ENCODE data around the gene ADGRL3. TPM values are rescaled to one million over a fixed set of nuclear protein-coding genes. Genes with fewer than 3 reads are reported as not detected.

The ADGRL3 gene
- total RNA-seq, 4 donors from 2014 or later = 0.19 to 7.8 (median 1.3) TPM

GRCh38 chr4:61588621-61589402 lies 388.7 kb downstream of the ADGRL3 start:
- no peak overlapping the region for H3K4me3 ChIP-seq
- H3K4me1 ChIP-seq = no peaks in the 10 kb centered on the region
- intact Hi-C loops (cut with DNase I) = no loop called here
- no peaks in the 10 kb centered on the region for H3K27me3 ChIP-seq
- TF ChIP-seq POLR2A (IDR thresholded peaks at IDR 0.05) (no peak), CTCF (IDR thresholded peaks at IDR 0.05) (no peak)
- H3K27ac ChIP-seq = no peak overlapping the region
- WGBS, 2 donors = 81 to 83% methylated on average over 5 of the region's 5 CpGs
- H3K36me3 ChIP-seq = no peaks in the 10 kb centered on the region
- H3K9me3 ChIP-seq = no peaks in the 10 kb centered on the region
- DNase-seq = no peak

GRCh38 chr4:61590881-61591280 lies 390.8 kb downstream of the ADGRL3 start:
- DNase-seq = no peak
- Histone ChIP-seq H3K27ac (no peak overlapping the region), H3K9me3 (no peaks in the 10 kb centered on the region), H3K4me3 (no peak overlapping the region), H3K4me1 (no peaks in the 10 kb centered on the region), H3K36me3 (no peaks in the 10 kb centered on the region), H3K27me3 (no peaks in the 10 kb centered on the region)
- intact Hi-C loops (cut with DNase I) = no loop called here
- TF ChIP-seq POLR2A (IDR thresholded peaks at IDR 0.05) (no peak), CTCF (IDR thresholded peaks at IDR 0.05) (peak in 1 of 6 experiments; percentile 29)
- 84 to 87% methylated on average over 5 of the region's 5 CpGs for WGBS, 2 donors

- Histone ChIP-seq H3K27me3 (no peaks in the 10 kb centered on the region), H3K9me3 (no peaks in the 10 kb centered on the region), H3K36me3 (no peaks in the 10 kb centered on the region), H3K4me1 (no peaks in the 10 kb centered on the region), H3K4me3 (no peak overlapping the region), H3K27ac (no peak overlapping the region)
- DNase-seq = no peak
- 53 to 62% methylated on average over 5 of the region's 5 CpGs for WGBS, 2 donors
- intact Hi-C loops (cut with DNase I) = no loop called here
- TF ChIP-seq CTCF (IDR thresholded peaks at IDR 0.05) (no peak), POLR2A (IDR thresholded peaks at IDR 0.05) (no peak)
These were observed 396.6 kb downstream of the ADGRL3 start for GRCh38 chr4:61596606-61597340.

GRCh38 chr4:61603086-61603485 lies 403.0 kb downstream of the ADGRL3 start:
- Histone ChIP-seq H3K4me1 (no peaks in the 10 kb centered on the region), H3K27me3 (no peaks in the 10 kb centered on the region), H3K36me3 (no peaks in the 10 kb centered on the region), H3K4me3 (no peak overlapping the region), H3K9me3 (no peaks in the 10 kb centered on the region), H3K27ac (no peak overlapping the region)
- WGBS, 2 donors = 84 to 89% methylated on average over 3 of the region's 3 CpGs
- intact Hi-C loops (cut with DNase I) = no loop called here
- no peak for DNase-seq
- no peak for TF ChIP-seq POLR2A (IDR thresholded peaks at IDR 0.05)
- TF ChIP-seq CTCF (IDR thresholded peaks at IDR 0.05) = no peak

GRCh38 chr4:61604054-61604453 lies 403.9 kb downstream of the ADGRL3 start:
- no peaks in the 10 kb centered on the region for H3K27me3 ChIP-seq
- intact Hi-C loops (cut with DNase I) = no loop called here
- no peak for DNase-seq
- H3K4me3 ChIP-seq = no peak overlapping the region
- no peaks in the 10 kb centered on the region for H3K36me3 ChIP-seq
- no peaks in the 10 kb centered on the region for H3K4me1 ChIP-seq
- no peaks in the 10 kb centered on the region for H3K9me3 ChIP-seq
- 62 to 71% methylated on average over 2 of the region's 2 CpGs for WGBS, 2 donors
- TF ChIP-seq POLR2A (IDR thresholded peaks at IDR 0.05) (no peak), CTCF (IDR thresholded peaks at IDR 0.05) (no peak)
- no peak overlapping the region for H3K27ac ChIP-seq
